PC-3 (cell line): ENCODE results near the gene AARS2. TPM values are rescaled to one million over a fixed set of nuclear protein-coding genes. Genes with fewer than 3 reads are reported as not detected.

Experiments used
- ATAC-seq: fragments of 200-7000 bp; cut with Tn5 transposase; 2 replicates; pipeline ENCODE4 v1.9.1; 2020; ENCODE audit warnings: mild to moderate bottlenecking, moderate library complexity
- BruUV-seq: library from RNA; stranded (reverse); fragments of 400-500 nt; replicated peaks from 2 replicates; lab custom pipeline; 2021; lab: Mats Ljungman, UMichigan
- CTCF ChIA-PET: fragments of 300-600 bp; sonication (Branson Sonifier 250); formaldehyde crosslinking; loops from one replicate; lab custom pipeline; 2022; ENCODE audit warnings: antibody characterized with exemption; lab: Charles Lee
- POLR2A ChIA-PET: fragments of 300-600 bp; sonication (Branson Sonifier 250); formaldehyde crosslinking; loops from one replicate; lab custom pipeline; 2022; ENCODE audit warnings: antibody characterized with exemption; ENCODE audit not compliant: unreplicated experiment; lab: Charles Lee
- DNase-seq: peaks from one replicate; pipeline ENCODE4 v3.0.0-alpha.2; 2015
- H2AFZ ChIP-seq: fragments of 300-600 bp; sonication (generic); 2 replicates; pipeline ENCODE4 v1.6.0; 2016; ENCODE audit warnings: antibody characterized with exemption, low read length
- H3F3A ChIP-seq: fragments of 300-600 bp; sonication (generic); one replicate; pipeline ENCODE4 v1.6.0; 2017; ENCODE audit warnings: antibody characterized with exemption, low read length, control low read depth, mild to moderate bottlenecking; ENCODE audit not compliant: unreplicated experiment
- H3K27ac ChIP-seq: fragments of 300-600 bp; sonication (generic); 2 replicates; pipeline ENCODE4 v1.5.1; 2016; ENCODE audit warnings: mild to moderate bottlenecking, low read length
- H3K27me3 ChIP-seq: fragments of 300-600 bp; sonication (generic); 2 replicates; pipeline ENCODE4 v1.6.1; 2016; ENCODE audit warnings: low read length, mixed read lengths
- H3K36me3 ChIP-seq: fragments of 300-600 bp; sonication (generic); 2 replicates; pipeline ENCODE4 v1.6.1; 2016; ENCODE audit warnings: low read depth, mixed run types, low read length, mixed read lengths
- H3K4me1 ChIP-seq: fragments of 300-600 bp; sonication (generic); 2 replicates; pipeline ENCODE4 v1.5.1; 2016; ENCODE audit warnings: low read length; ENCODE audit not compliant: insufficient read depth
- H3K4me2 ChIP-seq: fragments of 300-600 bp; sonication (generic); 2 replicates; pipeline ENCODE4 v1.6.0; 2016; ENCODE audit warnings: low read length
- H3K4me3 ChIP-seq: fragments of 300-600 bp; sonication (generic); 2 replicates; pipeline ENCODE4 v1.5.1; 2016; ENCODE audit warnings: mild to moderate bottlenecking, low read length, mixed read lengths
- H3K79me2 ChIP-seq: fragments of 300-600 bp; sonication (generic); 2 replicates; pipeline ENCODE4 v1.6.1; 2017; ENCODE audit warnings: low read length, mixed read lengths
- H3K9ac ChIP-seq: fragments of 300-600 bp; sonication (generic); 2 replicates; pipeline ENCODE4 v1.6.0; 2016; ENCODE audit warnings: mild to moderate bottlenecking, low read length
- H3K9me2 ChIP-seq: fragments of 300-600 bp; sonication (generic); replicated peaks from 2 replicates; pipeline ENCODE4 v1.6.1; 2016; ENCODE audit warnings: mixed run types, low read length, mixed read lengths
- H3K9me3 ChIP-seq: fragments of 300-600 bp; sonication (generic); 2 replicates; pipeline ENCODE4 v1.6.1; 2016; ENCODE audit warnings: low read length, mixed read lengths
- H4K20me1 ChIP-seq: fragments of 300-600 bp; sonication (generic); 2 replicates; pipeline ENCODE4 v1.6.1; 2016; ENCODE audit warnings: low read length, mixed read lengths
- EZH2 ChIP-seq: fragments of 300-600 bp; sonication (generic); IDR thresholded peaks from one replicate; pipeline ENCODE4 v1.6.1; 2017; ENCODE audit warnings: antibody characterized with exemption, mild to moderate bottlenecking, low read length; ENCODE audit not compliant: unreplicated experiment
- EZH2phosphoT487 ChIP-seq: fragments of 300-600 bp; sonication (generic); IDR thresholded peaks from 2 replicates; pipeline ENCODE4 v1.6.1; 2018; ENCODE audit warnings: mild to moderate bottlenecking, antibody characterized with exemption, low read length, borderline replicate concordance
- intact Hi-C: fragments of 100-400 bp; cut with micrococcal nuclease; formaldehyde crosslinking; loops from 2 replicates; pipeline ENCODE4 v1.9.0; 2023
- total RNA-seq: library from RNA; depleted of rRNA; stranded (reverse); fragments of >200 nt; gene quantifications from 2 replicates; pipeline ENCODE4 v1.2.3, GENCODE V29; 2014
- TF ChIP-seq, protein P1 (sequence below): fragments of 300-600 bp; sonication (generic); conservative IDR thresholded peaks from 2 replicates; pipeline ENCODE4 v1.5.1; 2017; ENCODE audit warnings: antibody characterized with exemption, low read depth, mild to moderate bottlenecking, low read length

The AARS2 gene
- total RNA-seq, 1 experiment from 2014 or later = 26.2 TPM

DNA sequence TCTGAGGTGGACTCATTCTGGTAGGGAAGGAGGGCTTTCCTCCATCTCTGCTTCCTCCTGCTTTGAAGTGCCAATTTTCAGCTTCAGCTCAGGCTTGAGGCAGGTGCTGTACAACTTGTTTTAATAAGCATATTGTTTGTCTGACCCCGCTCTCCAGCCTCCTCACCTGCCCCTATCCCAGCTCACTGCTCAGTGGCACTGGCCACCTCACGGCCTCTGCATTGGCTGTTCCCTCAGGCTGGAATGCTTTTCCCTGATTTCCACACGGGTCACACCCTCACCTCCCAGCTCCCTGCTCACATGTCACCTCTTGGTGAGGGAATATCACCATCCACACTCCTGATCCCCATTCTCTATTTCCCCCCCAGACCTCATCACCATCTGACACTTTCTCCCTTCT is 14.3 kb downstream of the AARS2 start:
- H3K4me2 ChIP-seq = no peak overlapping the region
- H3K4me3 ChIP-seq = no peak overlapping the region
- intact Hi-C loops = no loop called here
- H3K9me2 ChIP-seq = no peaks in the 10 kb centered on the region
- ChIA-PET CTCF (no interaction called here), POLR2A (interaction anchor here (0.6 kb wide), 1 partner anchor 45 kb away, joined by 3 read pairs; no protein-coding TSS in a partner anchor)
- DNase-seq (no peak), ATAC-seq (no peak)
- no peaks in the 10 kb centered on the region for H4K20me1 ChIP-seq
- no peak overlapping the region for H3K27ac ChIP-seq
- no peak for TF ChIP-seq EZH2
- TF ChIP-seq, protein P1, sequence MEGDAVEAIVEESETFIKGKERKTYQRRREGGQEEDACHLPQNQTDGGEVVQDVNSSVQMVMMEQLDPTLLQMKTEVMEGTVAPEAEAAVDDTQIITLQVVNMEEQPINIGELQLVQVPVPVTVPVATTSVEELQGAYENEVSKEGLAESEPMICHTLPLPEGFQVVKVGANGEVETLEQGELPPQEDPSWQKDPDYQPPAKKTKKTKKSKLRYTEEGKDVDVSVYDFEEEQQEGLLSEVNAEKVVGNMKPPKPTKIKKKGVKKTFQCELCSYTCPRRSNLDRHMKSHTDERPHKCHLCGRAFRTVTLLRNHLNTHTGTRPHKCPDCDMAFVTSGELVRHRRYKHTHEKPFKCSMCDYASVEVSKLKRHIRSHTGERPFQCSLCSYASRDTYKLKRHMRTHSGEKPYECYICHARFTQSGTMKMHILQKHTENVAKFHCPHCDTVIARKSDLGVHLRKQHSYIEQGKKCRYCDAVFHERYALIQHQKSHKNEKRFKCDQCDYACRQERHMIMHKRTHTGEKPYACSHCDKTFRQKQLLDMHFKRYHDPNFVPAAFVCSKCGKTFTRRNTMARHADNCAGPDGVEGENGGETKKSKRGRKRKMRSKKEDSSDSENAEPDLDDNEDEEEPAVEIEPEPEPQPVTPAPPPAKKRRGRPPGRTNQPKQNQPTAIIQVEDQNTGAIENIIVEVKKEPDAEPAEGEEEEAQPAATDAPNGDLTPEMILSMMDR = no peak
- no peak for TF ChIP-seq EZH2phosphoT487
- H3K9ac ChIP-seq = no peak overlapping the region
- no peaks in the 10 kb centered on the region for H3K79me2 ChIP-seq
- no peaks in the 10 kb centered on the region for H3F3A ChIP-seq
- H3K4me1 ChIP-seq = no peaks in the 10 kb centered on the region
- no peak overlapping the region for H2AFZ ChIP-seq
- TSS peak; percentile 20 for BruUV-seq
- no peaks in the 10 kb centered on the region for H3K9me3 ChIP-seq
- H3K27me3 ChIP-seq = peaks cover 28% of the 10 kb centered on the region
- H3K36me3 ChIP-seq = peaks cover 17% of the 10 kb centered on the region; the same call in 1 of the 2 replicates

GRCh38 chr6:44298055-44298803 is 14.9 kb downstream of the AARS2 start:
- H3K9ac ChIP-seq = no peak overlapping the region
- TF ChIP-seq, protein P1 = no peak
- TF ChIP-seq EZH2phosphoT487 (no peak), EZH2 (no peak)
- no peaks in the 10 kb centered on the region for H3K9me2 ChIP-seq
- no peak overlapping the region; the same call in 1 of the 2 replicates for H3K4me3 ChIP-seq
- H3F3A ChIP-seq = no peaks in the 10 kb centered on the region
- POLR2A ChIA-PET = no interaction called here
- DNase-seq = no peak
- H3K27ac ChIP-seq = no peak overlapping the region
- intact Hi-C loops = no loop called here
- ATAC-seq = peak; percentile 27
- no peaks in the 10 kb centered on the region for H3K4me1 ChIP-seq
- H2AFZ ChIP-seq = no peak overlapping the region
- no TSS peak for BruUV-seq
- H3K27me3 ChIP-seq = peaks cover 28% of the 10 kb centered on the region
- CTCF ChIA-PET = no interaction called here
- H3K79me2 ChIP-seq = no peaks in the 10 kb centered on the region
- H3K4me2 ChIP-seq = peak overlapping the region; percentile 73
- no peaks in the 10 kb centered on the region for H4K20me1 ChIP-seq
- H3K9me3 ChIP-seq = no peaks in the 10 kb centered on the region
- peaks cover 17% of the 10 kb centered on the region; the same call in 1 of the 2 replicates for H3K36me3 ChIP-seq
